HG03196 (cell line): ENCODE measurements around the gene BCHE.

ENCODE experiments used
- ATAC-seq: cut with Tn5 transposase; IDR thresholded peaks from one replicate; pipeline ENCODE4 v1.9.1; 2021; ENCODE audit not compliant: unreplicated experiment

BCHE gene

GRCh38 chr3:165753560-165753959, 83.7 kb downstream of the BCHE start:
- ATAC-seq: no peak

DNA sequence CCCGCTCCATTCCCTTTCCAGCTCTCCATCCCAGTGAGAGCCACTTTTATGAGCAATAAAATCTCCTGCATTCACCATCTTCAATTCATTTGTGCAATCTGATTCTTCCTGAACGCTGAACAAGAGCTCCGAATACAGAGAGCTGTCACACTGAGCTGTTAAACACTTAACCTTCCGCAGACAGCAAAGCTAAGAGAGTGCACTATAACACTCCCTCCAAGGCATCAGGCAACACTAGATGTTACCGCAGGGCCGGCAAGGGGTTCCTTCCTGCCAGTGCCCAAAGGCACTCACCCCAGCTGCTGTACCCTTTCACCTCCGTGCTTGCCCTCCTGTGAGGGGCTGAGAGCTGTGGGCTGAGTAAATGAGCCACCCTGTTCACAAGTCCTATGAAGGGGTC, 85.6 kb downstream of the BCHE start:
- no peak for ATAC-seq

- ATAC-seq: no peak
Observed at GRCh38 chr3:165749821-165750220, 87.4 kb downstream of the BCHE start.

DNA sequence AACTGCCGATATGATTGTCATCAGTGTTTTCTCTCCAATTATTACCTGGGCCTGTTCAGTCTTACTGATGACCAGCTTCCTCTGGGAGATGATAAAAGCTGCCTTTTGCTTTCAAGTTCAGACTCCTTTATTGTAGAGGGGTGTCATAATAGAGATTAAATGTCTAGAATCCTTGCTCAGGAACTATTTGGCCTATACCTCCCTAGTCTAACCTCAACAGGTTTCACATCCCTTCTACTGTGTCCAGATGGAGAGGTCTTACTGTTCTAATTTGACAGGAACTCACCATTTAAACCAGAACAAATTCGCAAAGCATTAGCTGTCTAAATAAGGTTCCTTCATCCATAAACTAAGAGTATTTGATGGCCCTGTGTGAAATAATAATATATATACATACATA, 88.0 kb downstream of the BCHE start:
- no peak for ATAC-seq

GRCh38 chr3:165748094-165748493, 89.1 kb downstream of the BCHE start:
- ATAC-seq: no peak

- no peak for ATAC-seq
Observed at GRCh38 chr3:165746874-165747273, 90.3 kb downstream of the BCHE start.

DNA sequence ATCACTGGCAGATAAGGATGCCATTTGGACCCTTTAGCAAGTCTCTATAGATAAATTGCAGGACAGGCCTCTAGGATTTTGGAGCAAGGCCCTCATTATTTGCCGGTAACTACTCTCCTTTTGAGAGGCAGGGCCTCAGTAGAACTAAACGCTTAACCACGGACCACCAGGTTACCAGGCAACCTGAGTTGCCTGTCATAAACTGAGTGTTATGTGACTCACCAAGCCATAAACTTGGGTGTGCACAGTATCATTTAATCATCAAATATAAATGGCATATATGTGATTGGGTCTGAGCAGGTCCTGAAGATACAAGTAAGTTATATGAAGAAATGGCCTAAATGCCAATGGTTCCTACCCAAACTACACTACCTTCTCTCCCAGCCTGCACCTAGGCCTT, 93.2 kb downstream of the BCHE start:
- no peak for ATAC-seq

DNA sequence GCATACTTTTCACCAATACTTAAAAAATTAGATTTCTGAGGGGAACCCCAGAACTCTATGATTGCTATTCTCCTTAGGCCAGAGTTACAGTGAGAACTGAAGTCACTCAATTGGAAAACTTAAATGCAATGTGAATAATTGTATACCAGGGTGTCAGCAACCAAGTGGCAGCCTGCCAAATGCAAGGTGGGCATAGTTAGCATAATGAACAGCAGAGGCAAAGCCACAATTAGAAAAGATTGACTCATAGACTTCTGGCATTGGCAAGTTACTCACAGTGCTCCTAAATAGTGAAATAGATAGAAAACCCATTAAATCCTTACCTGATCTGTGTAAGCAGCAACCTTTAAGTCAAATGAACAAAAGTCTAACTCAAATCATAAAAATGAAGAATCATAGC, 94.9 kb downstream of the BCHE start:
- no peak for ATAC-seq

- ATAC-seq: no peak
Observed at GRCh38 chr3:165729756-165730155, 107.5 kb downstream of the BCHE start.

DNA sequence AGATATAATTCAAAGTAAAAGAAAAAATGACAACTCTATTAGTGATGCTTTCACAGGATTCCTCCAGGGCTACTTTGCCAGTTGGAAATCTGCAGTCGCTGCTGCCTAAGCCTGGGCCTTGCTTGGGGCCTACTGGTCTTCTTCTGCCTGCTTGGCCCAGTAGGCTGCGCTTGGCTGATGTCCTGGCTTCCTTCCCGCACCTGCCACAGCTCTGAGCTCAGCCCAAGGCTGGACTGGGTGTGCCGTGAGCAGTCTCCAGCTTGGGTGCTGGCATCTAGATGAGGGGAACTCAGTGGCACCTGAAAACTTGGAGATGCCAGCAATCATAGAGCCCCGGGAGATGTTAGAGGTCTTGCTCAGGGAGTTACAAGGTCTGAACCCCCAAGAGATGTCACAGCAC, 108.3 kb downstream of the BCHE start:
- no peak for ATAC-seq

- no peak for ATAC-seq
Observed at GRCh38 chr3:165725296-165725695, 111.9 kb downstream of the BCHE start.
